AG09309 (cell line): ENCODE measurements around the gene SFTPB.
"Not testable (repeated sequence)": the region's sequence is repeated elsewhere in the genome, so short reads cannot be mapped to it uniquely, and the experiment has no call there.

Source experiments
- DNase-seq: peaks from one replicate; pipeline ENCODE4 v3.0.0-alpha.2; 2010; ENCODE audit warnings: low read depth
- H3K4me3 ChIP-seq: 2 replicates; pipeline ENCODE4 v1.5.1; 2011; ENCODE audit warnings: mild to moderate bottlenecking, low read depth, low read length, moderate library complexity; ENCODE audit not compliant: control insufficient read depth
- CTCF ChIP-seq: IDR thresholded peaks from 2 replicates; pipeline ENCODE4 v1.5.1; 2011; ENCODE audit warnings: mild to moderate bottlenecking, low read depth, low read length, inconsistent platforms; ENCODE audit not compliant: insufficient read depth, control insufficient read depth; ENCODE audit errors: missing control alignments

The SFTPB gene

GRCh38 chr2:85678377-85678776 is 10.4 kb upstream of the SFTPB start:
- DNase-seq: no peak
- TF ChIP-seq CTCF: no peak
- no peak overlapping the region for H3K4me3 ChIP-seq

DNA sequence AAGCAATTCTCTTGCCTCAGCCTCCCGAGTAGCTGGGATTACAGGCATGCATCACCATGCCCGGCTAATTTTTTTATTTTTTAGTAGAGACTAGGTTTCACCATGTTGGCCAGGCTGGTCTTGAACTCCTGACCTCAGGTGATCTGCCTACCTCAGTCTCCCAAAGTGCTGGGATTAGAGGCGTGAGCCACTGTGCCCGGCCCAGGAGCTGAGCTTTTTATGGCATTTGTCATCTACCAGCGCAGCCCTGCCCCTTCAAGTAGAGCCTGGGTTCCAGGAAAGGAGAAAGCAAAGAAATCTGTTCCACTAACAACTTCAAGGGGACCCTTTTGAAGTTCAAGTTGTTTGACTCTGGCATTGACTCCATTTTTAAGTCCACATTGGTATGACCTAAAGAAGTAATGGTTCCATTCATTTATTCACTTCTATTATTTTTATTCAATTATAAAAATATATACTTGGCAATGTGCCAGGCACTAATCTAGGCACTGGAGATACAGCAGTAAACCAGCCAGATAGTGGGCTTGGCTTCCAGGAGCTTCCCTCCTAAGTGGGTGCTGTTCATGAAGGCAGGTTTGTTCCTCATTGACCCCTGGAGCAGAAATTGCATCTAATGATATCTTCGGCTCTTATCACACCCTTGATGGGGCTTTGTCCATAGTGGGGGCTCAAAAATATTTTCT is 8.0 kb upstream of the SFTPB start:
- no peak for DNase-seq
- H3K4me3 ChIP-seq: no peak overlapping the region
- TF ChIP-seq CTCF: no peak

DNA sequence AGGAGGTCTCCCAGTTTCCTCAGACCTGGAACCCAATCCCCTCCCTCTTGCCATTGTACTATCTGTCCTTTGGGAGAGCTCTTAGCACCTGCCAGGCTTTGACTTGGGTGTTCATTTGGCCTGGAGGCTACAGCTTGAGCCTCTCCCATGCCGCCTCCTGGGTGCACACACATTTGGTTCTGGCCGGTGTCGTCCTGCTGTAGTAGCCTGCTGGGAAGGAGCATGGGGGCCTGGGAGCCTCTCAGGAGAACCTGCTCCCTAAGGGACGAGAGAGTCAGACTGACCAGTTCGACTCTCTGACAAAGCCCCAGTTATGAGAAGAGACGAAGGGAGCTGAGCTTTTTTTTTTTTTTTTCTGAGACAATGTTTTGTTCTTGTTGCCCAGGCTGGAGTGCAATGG is 7.4 kb upstream of the SFTPB start:
- no peak for TF ChIP-seq CTCF
- H3K4me3 ChIP-seq: no peak overlapping the region

DNA sequence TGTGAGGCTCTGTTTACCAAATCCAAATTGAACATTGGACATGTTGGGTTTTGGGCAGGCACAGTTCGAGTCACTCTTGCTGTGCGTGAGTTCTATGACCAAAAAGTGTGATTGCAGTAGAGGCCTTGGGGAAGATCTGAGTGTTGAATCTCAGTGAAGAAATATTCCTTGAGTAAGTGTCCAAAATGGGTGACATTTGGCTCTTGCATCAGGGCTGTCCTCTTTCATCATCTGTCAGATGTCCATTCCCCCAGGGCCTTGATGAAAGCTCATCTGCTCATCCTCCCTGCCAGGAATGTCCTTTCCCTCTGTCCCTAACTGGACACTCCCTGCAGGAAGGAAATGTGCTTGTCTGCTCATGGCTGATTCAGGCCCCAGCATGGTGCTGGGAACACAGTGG is 6.4 kb upstream of the SFTPB start:
- TF ChIP-seq CTCF: no peak
- DNase-seq: no peak
- H3K4me3 ChIP-seq: no peak overlapping the region

More for the DNA sequence above, 7.4 kb upstream of the SFTPB start:
- no peak for DNase-seq

GRCh38 chr2:85673716-85674375 is 5.8 kb upstream of the SFTPB start:
- DNase-seq: no peak
- no peak overlapping the region for H3K4me3 ChIP-seq
- no peak for TF ChIP-seq CTCF

DNA sequence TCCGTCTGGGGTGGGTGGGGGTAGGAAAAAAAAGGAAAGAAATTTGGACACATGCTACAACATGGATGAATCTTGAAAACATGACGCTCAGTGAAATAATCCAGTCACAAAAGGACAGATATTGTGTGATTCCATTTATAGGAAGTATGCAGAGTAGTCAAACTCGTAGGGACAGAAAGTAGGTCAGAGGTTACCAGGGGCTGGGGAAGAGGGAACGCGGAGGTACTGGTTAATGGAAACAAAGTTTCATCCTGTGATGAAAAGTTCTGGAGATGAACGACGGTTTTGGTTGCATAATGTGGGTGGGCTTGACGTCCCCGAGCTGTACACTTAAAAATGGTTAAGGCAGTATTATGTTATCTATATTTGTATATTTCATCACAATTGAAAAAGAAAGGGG is 4.5 kb upstream of the SFTPB start:
- no peak for TF ChIP-seq CTCF
- H3K4me3 ChIP-seq: no peak overlapping the region
- no peak for DNase-seq

DNA sequence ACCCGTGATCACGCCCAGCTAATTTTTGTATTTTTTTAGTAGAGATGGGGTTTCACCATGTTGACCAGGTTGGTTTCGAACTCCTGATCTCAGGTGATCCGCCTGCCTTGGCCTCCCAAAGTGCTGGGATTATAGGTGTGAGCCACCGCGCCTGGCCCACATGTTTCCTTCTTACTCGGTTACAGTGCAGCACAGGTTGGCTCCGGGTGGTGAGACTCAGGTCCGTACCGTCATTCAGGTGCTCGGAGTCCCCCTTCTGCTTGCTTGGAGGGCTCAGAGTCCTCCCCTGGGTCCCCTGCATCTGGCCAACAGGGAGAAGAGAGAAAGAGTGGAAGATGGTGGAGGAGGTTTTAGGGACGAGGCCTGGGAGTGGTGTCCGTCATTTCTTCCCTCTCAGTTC is 2.4 kb upstream of the SFTPB start:
- H3K4me3 ChIP-seq, DNase-seq: not testable (repeated sequence)
